ENCODE measurements around the gene NEDD4.
A peak's percentile ranks its signal among the peaks of the same experiment; 100 is the strongest.
"Not testable (repeated sequence)": the region's sequence is repeated elsewhere in the genome, so short reads cannot be mapped to it uniquely, and the experiment has no call there.

The NEDD4 gene

GRCh38 chr15:55799291-55800212 is 193.9 kb downstream of the NEDD4 start:
- DNase-seq (ENCODE audit: low read depth) = no peak
- H3K4me3 ChIP-seq (ENCODE audit: low read depth, low read length) = no peak overlapping the region

DNA sequence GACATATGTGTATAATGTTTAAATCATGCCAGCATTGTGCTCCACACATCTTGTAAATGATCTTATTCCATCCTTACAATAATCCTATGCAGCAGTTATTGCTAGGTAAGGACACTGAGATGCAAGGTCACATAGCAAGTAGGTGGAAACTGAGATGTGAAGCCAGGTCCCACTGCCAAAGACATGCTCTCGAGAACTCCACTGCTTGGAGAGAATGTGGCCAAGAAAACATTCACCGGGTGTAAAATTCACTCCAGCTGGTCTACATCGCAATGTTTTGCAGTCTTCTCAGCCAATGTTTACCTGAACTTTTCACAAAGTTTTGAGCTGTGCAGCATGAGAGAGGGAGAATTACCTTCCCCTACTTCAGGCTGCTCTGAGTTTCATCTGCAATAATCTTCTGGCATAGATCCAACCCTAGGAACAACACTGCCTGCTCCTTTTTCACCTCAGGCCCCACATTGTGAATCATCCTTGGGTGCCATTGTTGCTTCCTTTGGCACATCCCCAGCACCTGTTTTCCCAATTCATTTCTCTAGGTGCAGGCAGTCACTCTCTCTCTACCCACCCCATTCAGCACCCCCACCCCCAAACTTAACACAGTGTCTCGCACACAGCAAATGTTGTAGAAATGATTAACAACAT is 197.0 kb downstream of the NEDD4 start:
- H3K4me3 ChIP-seq (ENCODE audit: low read depth, low read length) = no peak overlapping the region
- DNase-seq (ENCODE audit: low read depth) = no peak

DNA sequence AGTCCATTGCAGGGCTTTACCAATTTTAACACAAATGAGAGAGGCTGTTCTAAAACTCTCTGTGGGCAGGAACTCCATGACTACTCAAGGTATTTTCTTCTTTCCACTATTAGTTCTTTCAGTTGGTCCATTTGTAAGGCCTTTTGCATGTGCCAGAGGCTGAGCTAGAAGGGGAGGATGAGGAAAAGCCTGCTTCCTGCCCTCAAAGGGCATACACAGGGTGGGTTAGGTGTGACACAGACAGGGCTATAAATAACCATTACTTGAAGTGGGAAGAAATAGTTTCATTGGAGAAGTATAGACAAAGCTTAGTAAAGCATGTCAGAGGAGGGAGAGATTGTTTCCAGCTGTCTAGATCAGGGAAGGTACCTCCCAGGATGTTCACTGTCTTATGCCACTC is 198.4 kb downstream of the NEDD4 start:
- no peak overlapping the region for H3K4me3 ChIP-seq (ENCODE audit: low read depth, low read length)
- no peak for DNase-seq (ENCODE audit: low read depth)

DNA sequence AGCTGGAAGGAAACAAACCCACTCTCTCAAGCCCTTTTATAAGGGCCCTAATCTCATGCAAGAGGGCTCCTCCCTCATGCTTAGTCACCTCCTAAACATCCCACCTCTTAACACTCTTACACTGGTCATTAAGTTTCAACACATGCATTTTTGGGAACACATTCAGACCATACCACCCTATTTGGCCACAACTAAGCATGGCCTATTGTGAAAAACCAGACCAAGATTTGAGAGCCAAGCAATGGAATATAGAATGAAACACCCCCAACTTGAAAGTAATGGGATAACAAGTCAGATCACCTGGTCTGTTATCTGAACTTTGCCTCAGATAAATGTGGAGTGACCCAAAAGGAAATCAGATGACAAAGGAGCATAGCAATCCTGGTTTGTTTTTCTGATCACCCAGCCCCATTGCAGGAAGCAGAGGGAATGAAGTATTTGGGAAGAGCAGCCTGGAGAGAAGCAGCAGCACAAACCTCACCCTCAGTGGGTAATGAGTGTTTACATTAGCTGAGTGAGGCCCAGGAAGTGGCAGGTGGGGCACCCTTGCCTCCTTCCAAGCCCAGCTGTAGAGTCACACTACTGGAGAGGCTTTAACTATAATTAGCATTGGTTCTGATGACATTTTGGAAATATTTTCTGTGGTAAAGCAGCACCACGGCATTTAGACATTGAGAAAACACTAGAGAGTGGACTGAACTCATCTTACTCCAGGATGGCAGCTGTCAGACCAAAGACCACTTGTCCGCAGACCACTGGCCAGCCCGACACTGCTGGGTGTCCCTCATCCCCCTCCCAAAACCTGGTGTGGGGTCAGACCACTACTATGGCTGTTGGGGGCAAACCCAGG is 201.6 kb downstream of the NEDD4 start:
- DNase-seq (ENCODE audit: low read depth) = peak; percentile 40
- no peak overlapping the region for H3K4me3 ChIP-seq (ENCODE audit: low read depth, low read length)

- no peak for DNase-seq (ENCODE audit: low read depth)
- no peak overlapping the region for H3K4me3 ChIP-seq (ENCODE audit: low read depth, low read length)
Observed at GRCh38 chr15:55789066-55789660, 204.2 kb downstream of the NEDD4 start.

GRCh38 chr15:55786341-55786740 is 207.1 kb downstream of the NEDD4 start:
- DNase-seq (ENCODE audit: low read depth) = no peak
- H3K4me3 ChIP-seq (ENCODE audit: low read depth, low read length) = no peak overlapping the region

- H3K4me3 ChIP-seq (ENCODE audit: low read depth, low read length); DNase-seq (ENCODE audit: low read depth): not testable (repeated sequence)
Observed at GRCh38 chr15:55785593-55785992, 207.8 kb downstream of the NEDD4 start.

DNA sequence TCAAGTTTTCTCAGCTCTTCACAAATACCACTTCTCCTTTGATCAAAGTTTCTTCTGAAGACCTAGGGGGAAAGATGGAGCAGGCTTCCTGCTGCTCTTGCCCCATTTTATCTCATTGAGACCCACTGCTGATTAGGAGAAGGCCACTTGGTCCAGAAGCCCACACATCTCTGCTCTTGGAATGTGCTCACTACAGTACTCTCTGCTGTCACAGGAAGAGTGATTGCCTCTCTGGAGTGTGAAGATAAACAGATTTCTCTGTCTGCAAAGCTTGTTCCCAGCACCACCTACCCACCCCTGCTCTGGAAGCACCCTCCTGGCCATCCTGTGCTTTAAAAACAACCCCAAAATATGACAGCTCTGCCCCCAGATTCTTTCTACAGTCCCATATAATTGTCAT is 209.1 kb downstream of the NEDD4 start:
- DNase-seq (ENCODE audit: low read depth) = no peak
- no peak overlapping the region for H3K4me3 ChIP-seq (ENCODE audit: low read depth, low read length)

- no peak overlapping the region for H3K4me3 ChIP-seq (ENCODE audit: low read depth, low read length)
- no peak for DNase-seq (ENCODE audit: low read depth)
Observed at GRCh38 chr15:55782901-55783300, 210.5 kb downstream of the NEDD4 start.

- DNase-seq (ENCODE audit: low read depth) = no peak
- no peak overlapping the region for H3K4me3 ChIP-seq (ENCODE audit: low read depth, low read length)
Observed at GRCh38 chr15:55780292-55780691, 213.1 kb downstream of the NEDD4 start.

GRCh38 chr15:55778932-55779331 is 214.5 kb downstream of the NEDD4 start:
- no peak for DNase-seq (ENCODE audit: low read depth)
- no peak overlapping the region for H3K4me3 ChIP-seq (ENCODE audit: low read depth, low read length)
